ENCODE measurements around the gene ERFL.

The ERFL gene

GRCh38 chr19:41896581-41896942, 31.7 kb downstream of the ERFL start:
- H3K27me3 ChIP-seq (ENCODE audit: insufficient read depth, poor library complexity, severe bottlenecking): no peaks in the 10 kb centered on the region
- H3K27ac ChIP-seq (replicated peaks): no peak overlapping the region
- TF ChIP-seq POLR2AphosphoS5 (IDR thresholded peaks at IDR 0.05; ENCODE audit: low read depth): no peak
- TF ChIP-seq REST (IDR thresholded peaks at IDR 0.05; ENCODE audit: insufficient replicate concordance, low read depth): no peak
- TF ChIP-seq SPI1 (IDR thresholded peaks at IDR 0.05; ENCODE audit: borderline replicate concordance, low read depth): no peak
- no peak for TF ChIP-seq CTCF (IDR thresholded peaks at IDR 0.05; ENCODE audit: insufficient read depth, low read length)
- no peak for TF ChIP-seq GABPA (IDR thresholded peaks at IDR 0.05; ENCODE audit: low read depth)
- no peak for DNase-seq (ENCODE audit: low read depth in 1 of 2, low spot score in 1 of 2)
- H3K4me3 ChIP-seq (replicated peaks; ENCODE audit: insufficient read depth, low read length): no peak overlapping the region

GRCh38 chr19:41895745-41896580, 32.3 kb downstream of the ERFL start:
- DNase-seq (ENCODE audit: low read depth in 1 of 2, low spot score in 1 of 2): no peak
- Histone ChIP-seq H3K27me3 (ENCODE audit: insufficient read depth, poor library complexity, severe bottlenecking) (no peaks in the 10 kb centered on the region), H3K27ac (replicated peaks) (no peak overlapping the region), H3K4me3 (replicated peaks; ENCODE audit: insufficient read depth, low read length) (no peak overlapping the region)
- no peak for TF ChIP-seq REST (IDR thresholded peaks at IDR 0.05; ENCODE audit: insufficient replicate concordance, low read depth)
- TF ChIP-seq SPI1 (IDR thresholded peaks at IDR 0.05; ENCODE audit: borderline replicate concordance, low read depth): no peak
- no peak for TF ChIP-seq GABPA (IDR thresholded peaks at IDR 0.05; ENCODE audit: low read depth)
- no peak for TF ChIP-seq CTCF (IDR thresholded peaks at IDR 0.05; ENCODE audit: insufficient read depth, low read length)
- TF ChIP-seq POLR2AphosphoS5 (IDR thresholded peaks at IDR 0.05; ENCODE audit: low read depth): no peak

GRCh38 chr19:41894350-41894749, 33.9 kb downstream of the ERFL start:
- H3K27me3 ChIP-seq (ENCODE audit: insufficient read depth, poor library complexity, severe bottlenecking): no peaks in the 10 kb centered on the region
- no peak overlapping the region for H3K27ac ChIP-seq (replicated peaks)
- TF ChIP-seq POLR2AphosphoS5 (IDR thresholded peaks at IDR 0.05; ENCODE audit: low read depth): no peak
- no peak for TF ChIP-seq REST (IDR thresholded peaks at IDR 0.05; ENCODE audit: insufficient replicate concordance, low read depth)
- TF ChIP-seq CTCF (IDR thresholded peaks at IDR 0.05; ENCODE audit: insufficient read depth, low read length): no peak
- DNase-seq (ENCODE audit: low read depth in 1 of 2, low spot score in 1 of 2): no peak
- no peak overlapping the region for H3K4me3 ChIP-seq (replicated peaks; ENCODE audit: insufficient read depth, low read length)
